Heart right ventricle (tissue), 16 donors: ENCODE results near the gene RPS18. TPM values are rescaled to one million over a fixed set of nuclear protein-coding genes. Genes with fewer than 3 reads are reported as not detected.

Experiments
- ATAC-seq, 8 donors: fragments of 200-7000 bp; cut with Tn5 transposase; one replicate each; pipeline ENCODE4 v1.9.1; 2020; ENCODE audit warnings: mild to moderate bottlenecking in 8 of 8, moderate library complexity in 8 of 8, moderate number of reproducible peaks in 1 of 8
- DNase-seq, 2 donors: peaks; one replicate each; pipeline ENCODE4 v3.0.0-alpha.2; 2020
- H3K27ac ChIP-seq, 10 donors: fragments of 200-600 bp; sonication (generic) in 2 of 10; one replicate each; pipeline versions ENCODE4 v1.5.0 to v1.8.0; 2020 to 2022; ENCODE audit warnings: mild to moderate bottlenecking in 3 of 10
- H3K27me3 ChIP-seq, 7 donors: fragments of 200-600 bp; one replicate each; pipeline ENCODE4 v1.8.0; 2021 to 2022; ENCODE audit warnings: mild to moderate bottlenecking in 2 of 7
- H3K36me3 ChIP-seq, 9 donors: fragments of 200-600 bp; sonication (generic) in 1 of 9; one replicate each; pipeline versions ENCODE4 v1.5.0 to v1.8.0; 2020 to 2022; ENCODE audit warnings: mild to moderate bottlenecking in 2 of 9
- H3K4me1 ChIP-seq, 9 donors: fragments of 200-600 bp; sonication (generic) in 1 of 9; one replicate each; pipeline versions ENCODE4 v1.5.0 to v1.8.0; 2020 to 2022; ENCODE audit warnings: mild to moderate bottlenecking in 4 of 9
- H3K4me3 ChIP-seq, 10 donors: fragments of 200-600 bp; sonication (generic) in 2 of 10; one replicate each; pipeline versions ENCODE4 v1.5.0 to v1.8.0; 2020 to 2022; ENCODE audit warnings: mild to moderate bottlenecking in 7 of 10, moderate library complexity in 2 of 10
- H3K9me3 ChIP-seq, 11 donors: fragments of 200-600 bp in 10 of 11; sonication (generic) in 2 of 11; one replicate each; pipeline versions ENCODE4 v1.5.0 to v1.8.0; 2013 to 2022; ENCODE audit warnings: mild to moderate bottlenecking in 2 of 11, control low read depth in 1 of 11, moderate library complexity in 1 of 11
- whole genome bisulfite sequencing, 2 donors: extraction: QIAGEN DNeasy Blood & Tissue Kit; methylation state at CpG; one replicate each; pipeline ENCODE4 v1.1.7; 2013; ENCODE audit warnings: inconsistent platforms in 1 of 2; 5-methylcytosine and 5-hydroxymethylcytosine counted together
- intact Hi-C, 10 donors: fragments of 100-400 bp; cut with DNase I; formaldehyde crosslinking; loops; one replicate each; pipeline versions ENCODE4 v1.11.1 to v1.14.2; 2022
- polyA plus RNA-seq, 2 donors: library from polyadenylated mRNA; stranded (reverse); fragments of 200-250 nt; gene quantifications; one replicate each; pipeline ENCODE4 v1.2.3, GENCODE V29; 2013
- total RNA-seq, 10 donors: library from RNA; stranded (reverse); fragmentation: NEBNext Ultra II Directional in 3 of 10; extraction: Animal tissue kit (Norgen Biotek cat#: 25700) in 3 of 10; gene quantifications; one replicate each; pipeline versions ENCODE4 v1.2.1 to v1.2.4, GENCODE V29; 2021 to 2023
- TF ChIP-seq, protein P1 (sequence below), 9 donors: fragments of 200-600 bp; sonication (generic) in 2 of 9; IDR thresholded peaks; one replicate each; pipeline versions ENCODE4 v1.5.0 to v1.8.0; 2021 to 2022; ENCODE audit warnings: antibody characterized with exemption in 9 of 9, mild to moderate bottlenecking in 5 of 9, moderate library complexity in 1 of 9
- donor health status: Arrhythmogenic right ventricular cardiomyopathy.
- donor health status: ischemic (EF 13 %, LVEDD 7.1; RV severe dilation, severe dysfunction).
- donor health status: healthy with polysubstance abuse.
- donor health status: DM: no; HTN: yes; CAD: no.
- donor health status: DM: no; HTN: no; CAD: no.
- donor health status: ischemic (EF 25% LVEDD 6.9; RV normal size, moderate dysfunction).
- donor health status: ischemic (EF 25% LVEDD 5.7; RV mildly dilated, moderate dysfunction).
- donor health status: healthy.
- donor health status: DM: yes; HTN: yes; CAD: no.
- donor health status: Ischemic cardiomyopathy.
- donor health status: ischemic (EF 35%, LVEDD 5.7; RV mildly dilated, moderate dysfunction).
- donor health status: nonischemic (EF 11% LVEDD 7.7; RV severe dilation, severe dysfunction).
- donor health status: DM: yes; HTN: yes; CAD: no.
- donor health status: PGD.
- donor health status: ischemic (EF 29% LVEDD 5.4; RV normal size, mild dysfunction).
- donor health status: nonischemic (EF 23%, LVEDD 6.1; RV moderate dilation, normal function).

Gene RPS18
- total and polyA plus RNA-seq, 12 donors = 767 to 4,398 (median 902) TPM

DNA sequence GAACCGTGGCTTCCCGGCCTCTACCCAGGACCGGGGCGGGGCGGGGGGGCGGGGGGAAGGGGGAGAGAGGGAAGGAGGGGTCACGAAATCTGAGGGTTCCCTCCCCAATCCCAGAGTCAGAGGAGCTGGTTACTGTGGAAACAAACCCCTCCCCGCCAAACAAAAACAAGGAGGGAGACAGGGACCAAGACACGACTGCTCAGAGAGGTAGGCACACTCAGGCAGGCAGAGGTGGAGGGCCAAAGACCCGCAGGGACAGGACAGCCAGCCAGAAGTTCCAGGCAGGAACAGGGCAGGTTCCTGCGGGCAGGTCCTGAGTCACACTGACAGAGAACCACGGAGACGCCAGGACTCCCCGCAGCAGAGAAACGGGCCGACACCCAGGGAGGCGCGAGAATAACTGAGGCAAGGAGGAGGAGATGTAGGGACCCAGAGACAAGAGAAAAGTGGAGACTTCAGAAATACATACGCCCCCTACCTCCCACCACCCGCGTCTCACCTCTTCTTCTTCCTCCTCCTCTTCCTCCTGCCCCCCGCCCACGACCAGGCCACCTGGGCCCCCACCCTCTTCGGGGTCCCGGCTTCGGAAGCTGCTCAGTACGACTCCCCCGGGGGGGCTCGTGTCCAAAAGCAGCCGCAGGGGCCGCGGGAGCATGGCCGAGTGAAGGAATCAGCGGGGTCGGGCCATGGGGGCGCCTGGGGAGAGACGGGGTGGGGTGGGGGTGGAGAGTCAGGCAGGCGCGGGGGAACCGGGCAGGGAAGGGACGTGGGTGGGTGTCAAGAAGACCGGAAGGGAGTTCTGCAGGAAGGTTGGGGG is 26.3 kb downstream of the RPS18 start:
- Histone ChIP-seq H3K27me3 (no peaks in the 10 kb centered on the region), H3K4me1 (peaks cover 11 to 41% (median 37%) of the 10 kb centered on the region in 9 donors), H3K4me3 (peak overlapping the region; percentile 65 to 97 (median 80)), H3K27ac (peak overlapping the region; percentile 85 to 99 (median 98)), H3K9me3 (no peaks in the 10 kb centered on the region), H3K36me3 (peaks cover 0 to 65% (median 17%) of the 10 kb centered on the region in 9 donors)
- ATAC-seq (peak; percentile 12 to 48 (median 27)), DNase-seq (peak; percentile 62 to 84)
- intact Hi-C loops = loop anchor here in 4 of 10 donors (2.0 kb wide), 3 partner anchors 15 to 49 kb away; partner anchors contain the start of gene ZBTB22 (in 2 of the 4)
- WGBS, 2 donors = 1 to 2% methylated on average over 33 to 42 of the region's 42 CpGs
- TF ChIP-seq, protein P1, sequence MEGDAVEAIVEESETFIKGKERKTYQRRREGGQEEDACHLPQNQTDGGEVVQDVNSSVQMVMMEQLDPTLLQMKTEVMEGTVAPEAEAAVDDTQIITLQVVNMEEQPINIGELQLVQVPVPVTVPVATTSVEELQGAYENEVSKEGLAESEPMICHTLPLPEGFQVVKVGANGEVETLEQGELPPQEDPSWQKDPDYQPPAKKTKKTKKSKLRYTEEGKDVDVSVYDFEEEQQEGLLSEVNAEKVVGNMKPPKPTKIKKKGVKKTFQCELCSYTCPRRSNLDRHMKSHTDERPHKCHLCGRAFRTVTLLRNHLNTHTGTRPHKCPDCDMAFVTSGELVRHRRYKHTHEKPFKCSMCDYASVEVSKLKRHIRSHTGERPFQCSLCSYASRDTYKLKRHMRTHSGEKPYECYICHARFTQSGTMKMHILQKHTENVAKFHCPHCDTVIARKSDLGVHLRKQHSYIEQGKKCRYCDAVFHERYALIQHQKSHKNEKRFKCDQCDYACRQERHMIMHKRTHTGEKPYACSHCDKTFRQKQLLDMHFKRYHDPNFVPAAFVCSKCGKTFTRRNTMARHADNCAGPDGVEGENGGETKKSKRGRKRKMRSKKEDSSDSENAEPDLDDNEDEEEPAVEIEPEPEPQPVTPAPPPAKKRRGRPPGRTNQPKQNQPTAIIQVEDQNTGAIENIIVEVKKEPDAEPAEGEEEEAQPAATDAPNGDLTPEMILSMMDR (IDR thresholded peaks at IDR 0.05) = peak in 1 of 9 donors; percentile 16

DNA sequence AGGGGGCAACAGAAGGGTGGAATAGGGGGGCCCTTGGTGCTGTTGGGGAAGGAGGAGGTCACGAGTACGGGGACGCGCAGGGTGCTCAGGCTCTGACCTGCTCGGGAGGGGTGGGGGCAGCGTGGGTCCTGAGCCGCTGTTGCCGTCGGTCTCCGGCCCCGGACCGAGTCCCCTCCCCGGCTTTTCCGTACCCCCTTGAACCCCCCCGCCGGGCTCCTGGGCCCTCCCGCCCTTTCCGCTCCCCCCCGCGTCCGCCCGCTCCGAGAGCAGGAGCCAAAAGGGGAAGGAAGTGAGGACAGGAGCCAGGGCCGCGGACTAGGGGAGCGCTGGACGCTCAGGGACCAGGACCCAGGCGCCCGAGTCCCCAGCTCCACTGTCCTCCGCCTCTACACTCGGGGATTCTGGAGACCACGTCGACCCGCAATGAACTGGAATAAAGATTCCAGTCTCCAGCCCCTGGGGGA is 26.9 kb downstream of the RPS18 start, which contains the start of gene RGL2:
Gene RGL2, minus strand, starts transcription at position 170 of the 464 bp plus-strand sequence. CDS start 332 bp downstream, outside the sequence.
- ATAC-seq (peak; percentile 72 to 91 (median 86)), DNase-seq (peak; percentile 90 to 94)
- Histone ChIP-seq H3K27ac (peak within 1 kb of the TSS; percentile 85 to 99 (median 98)), H3K27me3 (no peaks in the 10 kb centered on the region), H3K4me3 (peak within 1 kb of the TSS; percentile 65 to 97 (median 80)), H3K4me1 (peaks cover 11 to 41% (median 37%) of the 10 kb centered on the region in 9 donors), H3K9me3 (no peaks in the 10 kb centered on the region), H3K36me3 (peaks cover 0 to 65% (median 18%) of the 10 kb centered on the region in 9 donors)
- intact Hi-C loops = loop anchor here in 5 of 10 donors (1.0 to 2.0 kb wide), 4 partner anchors 14 to 50 kb away; partner anchors contain the start of genes ZBTB22 (in 2 of the 5) and VPS52 (in 1 of the 5)
- TF ChIP-seq, protein P1 (IDR thresholded peaks at IDR 0.05) = no peak
- 0% methylated on average over 22 to 34 of the region's 34 CpGs for WGBS, 2 donors

DNA sequence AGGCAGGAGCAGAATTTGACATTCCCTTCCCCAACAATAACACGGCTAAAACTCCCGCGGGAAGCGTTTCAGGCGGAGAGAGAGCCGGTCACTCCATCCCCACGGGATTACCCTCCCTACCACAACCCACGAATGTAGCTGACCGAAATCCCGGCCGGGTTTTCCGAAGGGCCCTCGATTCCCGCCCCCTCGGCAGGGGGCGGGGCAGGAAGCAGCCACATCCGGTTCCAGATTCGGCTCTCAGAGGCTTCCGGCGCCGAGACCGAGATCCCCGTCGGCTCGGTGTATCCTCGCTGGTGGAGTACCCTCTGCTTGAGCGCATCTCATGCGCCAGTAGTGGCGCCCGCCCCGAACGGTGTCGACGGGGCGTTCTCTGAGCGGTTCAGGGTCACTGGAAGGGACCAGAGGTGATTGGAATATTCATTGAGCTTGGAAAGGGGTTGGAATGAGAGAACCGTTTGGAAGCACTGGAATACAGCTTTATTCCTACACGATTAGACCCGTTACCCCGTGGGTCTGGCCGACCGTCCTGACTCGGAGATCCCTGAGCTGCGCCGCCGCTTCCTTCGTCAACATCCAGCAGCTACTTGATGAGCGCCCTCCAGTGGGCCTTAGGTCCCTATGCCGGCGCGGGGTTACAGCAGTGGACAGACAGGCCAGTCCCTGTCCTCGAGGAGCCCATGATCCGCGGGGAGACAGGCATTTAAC is 27.5 kb downstream of the RPS18 start:
- DNase-seq (peak; percentile 93 to 95), ATAC-seq (peak; percentile 76 to 90 (median 84))
- H3K27ac ChIP-seq = peak overlapping the region; percentile 85 to 99 (median 98)
- H3K36me3 ChIP-seq = peaks cover 0 to 67% (median 20%) of the 10 kb centered on the region in 9 donors
- intact Hi-C loops = loop anchor here in 5 of 10 donors (1.0 to 2.0 kb wide), 4 partner anchors 13 to 51 kb away; partner anchors contain the start of genes ZBTB22 (in 2 of the 5) and VPS52 (in 1 of the 5)
- WGBS, 2 donors = 1% methylated on average over 54 of the region's 54 CpGs
- H3K4me1 ChIP-seq = peaks cover 11 to 41% (median 37%) of the 10 kb centered on the region in 9 donors
- peak overlapping the region; percentile 65 to 97 (median 80) for H3K4me3 ChIP-seq
- H3K9me3 ChIP-seq = no peaks in the 10 kb centered on the region
- TF ChIP-seq, protein P1 (IDR thresholded peaks at IDR 0.05) = peak; percentile 55 to 90 (median 80)
- no peaks in the 10 kb centered on the region for H3K27me3 ChIP-seq

DNA sequence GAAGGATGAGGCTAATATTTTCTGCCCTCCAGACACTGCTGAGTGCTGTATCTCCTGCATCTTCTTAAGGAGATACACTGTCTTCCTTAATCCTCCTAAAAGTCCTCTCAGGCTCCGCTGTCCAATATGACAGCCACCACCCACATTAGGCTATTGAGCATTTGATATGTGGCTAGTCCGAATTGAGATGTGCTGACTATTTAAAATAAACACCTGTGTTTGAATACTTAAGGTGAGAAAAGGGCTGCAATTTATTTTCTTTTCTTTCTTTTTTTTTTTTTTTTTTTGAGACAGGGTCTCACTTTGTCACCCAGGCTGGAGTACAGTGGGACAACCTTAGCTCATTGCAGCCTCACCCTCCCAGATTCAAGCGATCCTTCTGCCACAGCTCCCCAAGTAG is 30.0 kb downstream of the RPS18 start:
- WGBS, 2 donors = 92 to 94% methylated on average over 3 of the region's 3 CpGs
- ATAC-seq (no peak), DNase-seq (no peak)
- TF ChIP-seq, protein P1 (IDR thresholded peaks at IDR 0.05) = no peak
- H3K27ac ChIP-seq = no peak overlapping the region
- intact Hi-C loops = no loop called here
- peaks cover 0 to 67% (median 16%) of the 10 kb centered on the region in 9 donors for H3K36me3 ChIP-seq
- no peaks in the 10 kb centered on the region for H3K27me3 ChIP-seq
- peaks cover 11 to 58% (median 36%) of the 10 kb centered on the region in 9 donors for H3K4me1 ChIP-seq
- no peaks in the 10 kb centered on the region for H3K9me3 ChIP-seq
- no peak overlapping the region for H3K4me3 ChIP-seq
